Transverse colon (tissue), 4 donors: ENCODE results near the gene COL4A6. TPM values are rescaled to one million over a fixed set of nuclear protein-coding genes. Genes with fewer than 3 reads are reported as not detected.
"Not testable (repeated sequence)": the region's sequence is repeated elsewhere in the genome, so short reads cannot be mapped to it uniquely, and the experiment has no call there.

Experiments
- DNase-seq: peaks from one replicate; pipeline ENCODE4 v3.0.0-alpha.2; 2019
- H3K27ac ChIP-seq, 4 donors: fragments of 200-600 bp; sonication (generic); 2 replicates each; pipeline ENCODE4 v1.5.1; 2016 to 2018; ENCODE audit warnings: inconsistent platforms in 4 of 4
- H3K27me3 ChIP-seq: fragments of 200-600 bp; sonication (generic); 2 replicates; pipeline ENCODE4 v1.5.1; 2017; ENCODE audit warnings: inconsistent platforms
- H3K36me3 ChIP-seq, 4 donors: fragments of 200-600 bp; sonication (generic); 2 replicates each; pipeline ENCODE4 v1.5.1; 2017 to 2019; ENCODE audit warnings: inconsistent platforms in 4 of 4
- H3K4me1 ChIP-seq, 4 donors: fragments of 200-600 bp; sonication (generic); 2 replicates each; pipeline ENCODE4 v1.5.1; 2017 to 2020; ENCODE audit warnings: inconsistent platforms in 4 of 4
- H3K4me3 ChIP-seq, 4 donors: fragments of 200-600 bp; sonication (generic); 1 replicate in 1 of 4; 2 replicates in 3 of 4; pipeline versions ENCODE4 v1.5.1 to v1.6.1; 2017 to 2019; ENCODE audit warnings: inconsistent platforms in 4 of 4
- H3K9me3 ChIP-seq, 2 donors: fragments of 200-600 bp; sonication (generic); 2 replicates each; pipeline ENCODE4 v1.5.1; 2017 to 2019; ENCODE audit warnings: inconsistent platforms in 2 of 2
- CTCF ChIP-seq, 5 experiments: fragments of 200-600 bp in 3 of 5; fragments of 450-650 bp in 2 of 5; sonication (generic) in 3 of 5; IDR thresholded peaks; 1 replicate in 2 of 5; 2 replicates in 3 of 5; pipeline ENCODE4 v1.5.1; 2016 to 2017; ENCODE audit warnings: antibody characterized with exemption in 5 of 5, inconsistent platforms in 3 of 5, mild to moderate bottlenecking in 2 of 5, moderate library complexity in 1 of 5
- EP300 ChIP-seq: sonication (generic); formaldehyde crosslinking; IDR thresholded peaks from one replicate; pipeline ENCODE4 v1.6.1; 2017; ENCODE audit warnings: antibody characterized with exemption, low read depth
- POLR2A ChIP-seq: fragments of 450-650 bp; IDR thresholded peaks from one replicate; pipeline ENCODE4 v1.6.1; 2016; ENCODE audit warnings: antibody characterized with exemption, mild to moderate bottlenecking, moderate library complexity
- POLR2AphosphoS5 ChIP-seq, 3 donors: sonication (generic); formaldehyde crosslinking; IDR thresholded peaks; one replicate each; pipeline ENCODE4 v1.6.1; 2016; ENCODE audit warnings: antibody characterized with exemption in 3 of 3
- WGBS, 2 donors: methylation state at CpG; one replicate each; pipeline ENCODE4 v1.1.5; 2018; ENCODE audit warnings: low coverage in 1 of 2; 5-methylcytosine and 5-hydroxymethylcytosine counted together
- in situ Hi-C, 4 donors: fragments of 200-750 bp; cut with MboI; loops; one replicate each; pipeline versions ENCODE4 v1.15.0 to v1.15.1; 2017; ENCODE audit warnings: low sequenced_read_pairs in 3 of 4, low pct_ligation_motif_present in 1 of 4, low pct_unique_long_range_greater_than_20kb in 1 of 4
- intact Hi-C: fragments of 100-400 bp; cut with DNase I; formaldehyde crosslinking; loops from one replicate; pipeline ENCODE4 v1.15.1; 2023; ENCODE audit warnings: low total_unique reads
- total RNA-seq, 4 donors: library from RNA; depleted of rRNA; stranded (reverse); fragments of >200 nt; gene quantifications; one replicate each; pipeline ENCODE4 v1.1.0, GENCODE V29; 2016

COL4A6 gene
- total RNA-seq, 4 donors from 2014 or later, result 0.32 to 0.75 (median 0.57) TPM

- Histone ChIP-seq H3K27ac (no peak overlapping the region), H3K9me3 (no peaks in the 10 kb centered on the region), H3K4me3 (no peak overlapping the region), H3K27me3 (no peaks in the 10 kb centered on the region), H3K4me1 (no peaks in the 10 kb centered on the region), H3K36me3 (no peaks in the 10 kb centered on the region)
- TF ChIP-seq POLR2A (no peak), EP300 (no peak), POLR2AphosphoS5 (IDR thresholded peaks at IDR 0.05) (no peak), CTCF (IDR thresholded peaks at IDR 0.05) (no peak)
- WGBS, 2 donors, result 67 to 71% methylated on average over 1 to 6 of the region's 6 CpGs
- in situ Hi-C loops (no loop called here), intact Hi-C loops (no loop called here)
- no peak for DNase-seq
These were observed 41.9 kb downstream of the COL4A6 start for GRCh38 chrX:108396188-108396891.

- intact Hi-C loops, H3K27ac ChIP-seq, H3K27me3 ChIP-seq, in situ Hi-C loops, H3K4me3 ChIP-seq, DNase-seq, H3K36me3 ChIP-seq, H3K9me3 ChIP-seq, H3K4me1 ChIP-seq: not testable (repeated sequence)
- 68% methylated on average over 7 of the region's 9 CpGs; no CpG with 5 or more reads in 1 of the 2 donors for WGBS, 2 donors
These were observed 47.1 kb downstream of the COL4A6 start for GRCh38 chrX:108390976-108391717.

- 61 to 80% methylated on average over 1 of the region's 1 CpG for WGBS, 2 donors
- H3K4me3 ChIP-seq, result no peak overlapping the region
- H3K27ac ChIP-seq, result no peak overlapping the region
- H3K27me3 ChIP-seq, result no peaks in the 10 kb centered on the region
- no peak for TF ChIP-seq POLR2A
- no peak for TF ChIP-seq EP300
- no peaks in the 10 kb centered on the region for H3K9me3 ChIP-seq
- intact Hi-C loops (no loop called here), in situ Hi-C loops (no loop called here)
- no peaks in the 10 kb centered on the region for H3K4me1 ChIP-seq
- no peak for DNase-seq
- H3K36me3 ChIP-seq, result no peaks in the 10 kb centered on the region
These were observed 53.4 kb downstream of the COL4A6 start for GRCh38 chrX:108384783-108385182.

- Histone ChIP-seq H3K9me3 (no peaks in the 10 kb centered on the region), H3K36me3 (no peaks in the 10 kb centered on the region), H3K27ac (no peak overlapping the region), H3K4me3 (no peak overlapping the region), H3K4me1 (no peaks in the 10 kb centered on the region), H3K27me3 (no peaks in the 10 kb centered on the region)
- in situ Hi-C loops (no loop called here), intact Hi-C loops (no loop called here)
- no peak for TF ChIP-seq POLR2AphosphoS5 (IDR thresholded peaks at IDR 0.05)
- no peak for TF ChIP-seq CTCF (IDR thresholded peaks at IDR 0.05)
- TF ChIP-seq POLR2A, result no peak
- TF ChIP-seq EP300, result no peak
- WGBS, 2 donors, result 85% methylated on average over 2 of the region's 2 CpGs; no CpG with 5 or more reads in 1 of the 2 donors
- no peak for DNase-seq
These were observed 58.0 kb downstream of the COL4A6 start for GRCh38 chrX:108380222-108380621.

GRCh38 chrX:108376821-108377220 is 61.4 kb downstream of the COL4A6 start:
- H3K4me1 ChIP-seq, H3K27me3 ChIP-seq, DNase-seq, H3K9me3 ChIP-seq, H3K27ac ChIP-seq, intact Hi-C loops, in situ Hi-C loops, H3K36me3 ChIP-seq, H3K4me3 ChIP-seq: not testable (repeated sequence)
- WGBS, 2 donors, result 57% methylated on average over 11 of the region's 11 CpGs; no CpG with 5 or more reads in 1 of the 2 donors

GRCh38 chrX:108375591-108375990 is 62.6 kb downstream of the COL4A6 start:
- H3K36me3 ChIP-seq, intact Hi-C loops, DNase-seq, in situ Hi-C loops, H3K27me3 ChIP-seq, H3K27ac ChIP-seq, H3K4me3 ChIP-seq, H3K4me1 ChIP-seq, H3K9me3 ChIP-seq: not testable (repeated sequence)
- 34 to 69% methylated on average over 2 of the region's 2 CpGs for WGBS, 2 donors
